Lung (tissue), 12 donors: ENCODE measurements around the gene CD2BP2. TPM values are rescaled to one million over a fixed set of nuclear protein-coding genes. Genes with fewer than 3 reads are reported as not detected.

Experiments used
- ATAC-seq: fragments of 200-7000 bp; cut with Tn5 transposase; one replicate; pipeline ENCODE4 v1.9.1; 2020; ENCODE audit warnings: moderate number of reproducible peaks; ENCODE audit not compliant: insufficient read depth, low FRiP score
- DNase-seq, 3 donors: peaks; one replicate each; pipeline ENCODE4 v3.0.0-alpha.2; 2013 to 2017
- H3K27ac ChIP-seq, 2 donors: one replicate each; pipeline ENCODE4 v1.5.1; 2013; ENCODE audit warnings: mild to moderate bottlenecking in 2 of 2, moderate library complexity in 2 of 2, control low read depth in 1 of 2, inconsistent platforms in 1 of 2, low read depth in 1 of 2, low read length in 1 of 2
- H3K27me3 ChIP-seq, 3 donors: one replicate each; pipeline ENCODE4 v1.5.1; 2013; ENCODE audit warnings: low read length in 2 of 3; ENCODE audit not compliant: control insufficient read depth in 3 of 3, insufficient read depth in 3 of 3
- H3K36me3 ChIP-seq, 4 donors: one replicate each; pipeline ENCODE4 v1.5.1; 2013; ENCODE audit warnings: low read length in 4 of 4, mild to moderate bottlenecking in 1 of 4, moderate library complexity in 1 of 4; ENCODE audit not compliant: control insufficient read depth in 4 of 4, insufficient read depth in 4 of 4
- H3K4me1 ChIP-seq, 5 donors: one replicate each; pipeline ENCODE4 v1.5.1; 2013; ENCODE audit warnings: low read length in 5 of 5, mild to moderate bottlenecking in 2 of 5, moderate library complexity in 1 of 5; ENCODE audit not compliant: control insufficient read depth in 5 of 5, insufficient read depth in 5 of 5
- H3K4me3 ChIP-seq: one replicate; pipeline ENCODE4 v1.5.1; 2013; ENCODE audit warnings: mild to moderate bottlenecking, control low read depth, moderate library complexity
- H3K9ac ChIP-seq, 2 donors: one replicate each; pipeline ENCODE4 v1.5.1; 2013; ENCODE audit warnings: low read length in 2 of 2, control low read depth in 1 of 2; ENCODE audit not compliant: insufficient read depth in 1 of 2
- H3K9me3 ChIP-seq, 4 donors: one replicate each; pipeline ENCODE4 v1.5.1; 2013; ENCODE audit warnings: low read length in 3 of 4, mild to moderate bottlenecking in 1 of 4, moderate library complexity in 1 of 4; ENCODE audit not compliant: control insufficient read depth in 4 of 4, insufficient read depth in 3 of 4
- whole genome bisulfite sequencing, 2 donors: extraction: QIAGEN DNeasy Blood & Tissue Kit; methylation state at CpG; one replicate each; pipeline ENCODE4 v1.1.7; 2013; 5-methylcytosine and 5-hydroxymethylcytosine counted together
- polyA plus RNA-seq, 2 donors: library from polyadenylated mRNA; stranded (reverse); fragments of 200-250 nt; gene quantifications; one replicate each; pipeline ENCODE4 v1.2.1, GENCODE V29; 2013
- total RNA-seq, 2 donors: library from RNA; depleted of rRNA in 1 of 2; stranded (reverse); fragments of >200 nt in 1 of 2; gene quantifications; one replicate each; pipeline ENCODE4 v1.2.1, GENCODE V29; 2014 to 2021
- TF ChIP-seq, protein P1 (sequence below): IDR thresholded peaks from 2 replicates; pipeline ENCODE4 v1.5.1; 2012; ENCODE audit warnings: mild to moderate bottlenecking; ENCODE audit errors: control extremely low read depth, extremely low read depth
- donor health status: control.
- donor health status: control.
- donor health status: Bipolar disorder and iron deficiency.
- donor health status: healthy.
- donor health status: DM: yes; HTN: yes; CAD: no.

CD2BP2 gene
- total and polyA plus RNA-seq, 4 donors, result 37.5 to 69.8 (median 46.3) TPM

DNA sequence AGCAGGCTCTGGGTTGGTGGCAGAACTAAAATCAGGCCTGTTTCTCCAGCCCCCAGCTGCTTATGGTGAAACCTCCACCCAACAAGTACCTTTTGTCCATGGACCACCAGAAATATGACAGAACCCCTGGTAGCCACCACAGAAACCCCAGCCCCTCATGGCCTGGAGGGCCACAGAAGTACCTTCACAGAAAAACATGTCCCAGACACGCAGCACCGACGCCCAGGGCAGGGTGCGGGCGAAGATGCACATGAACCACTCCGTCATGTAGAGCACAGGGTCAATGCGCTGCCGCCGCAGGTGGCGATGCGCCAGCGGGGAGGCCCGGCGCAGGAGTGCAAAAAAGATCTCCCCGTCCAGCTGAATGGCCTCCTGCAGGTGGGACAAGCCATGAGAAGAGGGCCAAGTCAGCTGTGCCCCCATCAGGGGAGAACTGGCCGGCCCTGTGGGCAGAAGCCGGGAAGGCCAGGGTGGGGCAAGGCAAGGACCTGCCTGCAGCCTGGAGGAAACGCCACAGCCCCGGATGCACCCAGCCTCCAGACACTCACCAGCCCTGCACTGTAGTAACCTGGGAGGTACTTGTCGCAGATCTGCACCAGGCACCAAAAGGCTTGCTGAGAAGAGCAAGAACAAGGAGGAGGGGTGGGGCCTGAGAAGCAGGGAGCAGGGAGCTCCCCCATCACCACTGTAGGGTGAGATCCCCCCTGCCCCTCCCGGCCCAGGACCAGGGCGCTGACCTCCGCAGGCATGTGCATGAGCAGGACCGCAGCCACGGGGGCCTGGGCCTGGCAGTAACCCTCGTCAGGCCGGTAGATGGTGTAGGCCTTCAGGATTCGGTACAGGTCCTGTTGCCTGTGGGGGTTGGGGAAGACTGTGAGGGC, 4.1 kb upstream of the CD2BP2 start:
- Histone ChIP-seq H3K4me3 (no peak overlapping the region), H3K36me3 (peaks cover 0 to 32% (median 7%) of the 10 kb centered on the region in 4 donors), H3K9me3 (no peaks in the 10 kb centered on the region), H3K27me3 (no peaks in the 10 kb centered on the region), H3K9ac (no peak overlapping the region), H3K27ac (no peak overlapping the region), H3K4me1 (peaks cover 0 to 17% (median 8%) of the 10 kb centered on the region in 5 donors)
- ATAC-seq, result no peak
- TF ChIP-seq, protein P1, sequence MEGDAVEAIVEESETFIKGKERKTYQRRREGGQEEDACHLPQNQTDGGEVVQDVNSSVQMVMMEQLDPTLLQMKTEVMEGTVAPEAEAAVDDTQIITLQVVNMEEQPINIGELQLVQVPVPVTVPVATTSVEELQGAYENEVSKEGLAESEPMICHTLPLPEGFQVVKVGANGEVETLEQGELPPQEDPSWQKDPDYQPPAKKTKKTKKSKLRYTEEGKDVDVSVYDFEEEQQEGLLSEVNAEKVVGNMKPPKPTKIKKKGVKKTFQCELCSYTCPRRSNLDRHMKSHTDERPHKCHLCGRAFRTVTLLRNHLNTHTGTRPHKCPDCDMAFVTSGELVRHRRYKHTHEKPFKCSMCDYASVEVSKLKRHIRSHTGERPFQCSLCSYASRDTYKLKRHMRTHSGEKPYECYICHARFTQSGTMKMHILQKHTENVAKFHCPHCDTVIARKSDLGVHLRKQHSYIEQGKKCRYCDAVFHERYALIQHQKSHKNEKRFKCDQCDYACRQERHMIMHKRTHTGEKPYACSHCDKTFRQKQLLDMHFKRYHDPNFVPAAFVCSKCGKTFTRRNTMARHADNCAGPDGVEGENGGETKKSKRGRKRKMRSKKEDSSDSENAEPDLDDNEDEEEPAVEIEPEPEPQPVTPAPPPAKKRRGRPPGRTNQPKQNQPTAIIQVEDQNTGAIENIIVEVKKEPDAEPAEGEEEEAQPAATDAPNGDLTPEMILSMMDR, result no peak
- WGBS, 2 donors, result 92 to 93% methylated on average over 28 of the region's 28 CpGs
- DNase-seq, result no peak

DNA sequence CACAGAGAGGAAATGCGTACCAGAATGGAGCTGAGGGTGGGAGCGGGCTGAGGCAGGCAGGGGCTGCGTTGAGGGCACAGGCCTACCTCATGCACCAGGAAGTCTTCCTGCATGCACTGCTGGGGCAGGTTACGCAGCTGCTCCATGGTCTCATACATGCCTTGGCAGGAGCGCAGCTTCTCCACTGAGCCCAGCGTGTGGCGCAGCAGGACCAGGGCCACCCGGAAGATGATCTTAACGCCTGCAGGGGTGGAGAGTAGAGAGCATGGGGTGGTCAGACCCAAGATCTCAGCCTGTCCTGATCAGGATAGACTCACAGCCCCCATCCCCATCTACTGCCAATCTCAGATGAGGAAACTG, 3.4 kb upstream of the CD2BP2 start:
- Histone ChIP-seq H3K27me3 (no peaks in the 10 kb centered on the region), H3K9ac (no peak overlapping the region), H3K4me1 (peaks cover 0 to 24% (median 8%) of the 10 kb centered on the region in 5 donors), H3K36me3 (peaks cover 0 to 34% (median 9%) of the 10 kb centered on the region in 4 donors), H3K27ac (no peak overlapping the region), H3K9me3 (no peaks in the 10 kb centered on the region), H3K4me3 (no peak overlapping the region)
- 93 to 94% methylated on average over 9 of the region's 9 CpGs for WGBS, 2 donors
- DNase-seq, result no peak
- ATAC-seq, result no peak
- TF ChIP-seq, protein P1, result no peak

DNA sequence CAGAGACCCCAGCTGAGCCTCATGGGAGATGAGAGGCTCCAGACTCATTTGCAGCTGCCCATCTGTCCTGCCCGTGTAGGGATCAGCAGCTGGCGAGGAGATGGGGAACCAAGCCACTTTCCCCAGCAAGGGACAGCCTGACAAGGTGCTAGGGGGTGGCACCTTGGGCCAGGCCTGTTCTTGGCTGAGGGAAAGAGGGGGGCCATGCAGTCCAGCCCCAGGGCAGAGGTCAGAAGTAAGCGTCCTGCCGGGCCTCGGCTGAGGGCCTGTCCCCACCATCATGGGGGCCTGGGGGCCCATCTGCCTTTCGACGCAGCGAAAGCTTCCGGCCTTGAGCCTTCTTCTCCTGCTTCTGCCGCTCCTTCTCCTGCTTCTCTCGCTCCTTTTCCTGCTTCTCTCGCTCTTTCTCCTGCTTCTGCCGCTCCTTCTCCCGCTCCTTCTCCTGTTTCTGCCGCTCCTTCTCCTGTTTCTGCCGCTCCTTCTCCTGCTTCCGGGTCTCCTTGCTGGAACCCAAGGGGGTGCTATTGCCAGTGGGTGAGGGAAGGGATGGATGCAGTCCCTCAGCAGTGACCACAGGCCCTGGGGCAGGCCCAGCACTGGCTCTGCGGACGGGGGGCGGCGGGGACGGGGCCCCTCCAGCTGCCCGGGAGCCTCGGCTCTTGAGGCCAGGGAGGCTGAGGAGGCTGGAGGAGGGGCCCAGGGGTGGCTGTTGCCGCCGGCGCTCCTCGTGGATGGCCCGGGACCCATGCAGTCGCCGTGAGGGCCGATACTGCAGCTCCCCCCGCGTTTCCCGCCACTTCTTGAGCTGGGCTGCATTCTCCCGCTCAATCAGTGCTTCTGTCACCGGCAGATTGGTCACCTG, 2.8 kb upstream of the CD2BP2 start:
- TF ChIP-seq, protein P1, result no peak
- no peak overlapping the region for H3K4me3 ChIP-seq
- no peak overlapping the region for H3K9ac ChIP-seq
- DNase-seq (no peak), ATAC-seq (no peak)
- H3K4me1 ChIP-seq, result peaks cover 0 to 24% (median 8%) of the 10 kb centered on the region in 5 donors
- H3K27me3 ChIP-seq, result no peaks in the 10 kb centered on the region
- H3K36me3 ChIP-seq, result peaks cover 0 to 37% (median 13%) of the 10 kb centered on the region in 4 donors
- no peaks in the 10 kb centered on the region for H3K9me3 ChIP-seq
- WGBS, 2 donors, result 91 to 92% methylated on average over 31 to 37 of the region's 37 CpGs
- no peak overlapping the region for H3K27ac ChIP-seq
